DMS114 treated with DMSO at 0.1 percent for 48 hours (cell line): ENCODE results near the gene FRMD4B.
A peak's percentile ranks its signal among the peaks of the same experiment; 100 is the strongest.

Experiments
- DNase-seq: peaks from one replicate; lab custom pipeline; 2025; ENCODE audit not compliant: unreplicated experiment; lab: John Stamatoyannopoulos, UW

Gene FRMD4B

GRCh38 chr3:69180869-69181591 lies 204.9 kb downstream of the FRMD4B start:
- DNase-seq, result no peak

- no peak for DNase-seq
These were observed 206.0 kb downstream of the FRMD4B start for GRCh38 chr3:69179740-69180372.

GRCh38 chr3:69178838-69179739 lies 206.8 kb downstream of the FRMD4B start:
- DNase-seq, result no peak

- DNase-seq, result no peak
These were observed 207.8 kb downstream of the FRMD4B start for GRCh38 chr3:69178082-69178481.

GRCh38 chr3:69174871-69175737 lies 210.8 kb downstream of the FRMD4B start:
- no peak for DNase-seq

GRCh38 chr3:69174445-69174844 lies 211.4 kb downstream of the FRMD4B start:
- DNase-seq, result no peak

GRCh38 chr3:69172058-69172457 lies 213.8 kb downstream of the FRMD4B start:
- no peak for DNase-seq

GRCh38 chr3:69166446-69166845 lies 219.4 kb downstream of the FRMD4B start:
- no peak for DNase-seq

GRCh38 chr3:69165744-69166143 lies 220.1 kb downstream of the FRMD4B start:
- DNase-seq, result no peak

GRCh38 chr3:69164296-69164695 lies 221.6 kb downstream of the FRMD4B start:
- DNase-seq, result no peak

GRCh38 chr3:69162308-69162980 lies 223.4 kb downstream of the FRMD4B start:
- no peak for DNase-seq

- DNase-seq, result peak; percentile 39
These were observed 224.1 kb downstream of the FRMD4B start for GRCh38 chr3:69161587-69162307.

GRCh38 chr3:69160525-69160924 lies 225.4 kb downstream of the FRMD4B start:
- no peak for DNase-seq

GRCh38 chr3:69160107-69160506 lies 225.8 kb downstream of the FRMD4B start:
- no peak for DNase-seq

GRCh38 chr3:69149586-69149985 lies 236.3 kb downstream of the FRMD4B start:
- no peak for DNase-seq

GRCh38 chr3:69145688-69146087 lies 240.2 kb downstream of the FRMD4B start:
- no peak for DNase-seq

- DNase-seq, result no peak
These were observed 241.2 kb downstream of the FRMD4B start for GRCh38 chr3:69144631-69145245.

GRCh38 chr3:69143612-69144011 lies 242.3 kb downstream of the FRMD4B start:
- DNase-seq, result no peak

- DNase-seq, result no peak
These were observed 243.0 kb downstream of the FRMD4B start for GRCh38 chr3:69142797-69143454.
